ENCODE results near the gene MAP4K3.

- TF ChIP-seq, protein P1, sequence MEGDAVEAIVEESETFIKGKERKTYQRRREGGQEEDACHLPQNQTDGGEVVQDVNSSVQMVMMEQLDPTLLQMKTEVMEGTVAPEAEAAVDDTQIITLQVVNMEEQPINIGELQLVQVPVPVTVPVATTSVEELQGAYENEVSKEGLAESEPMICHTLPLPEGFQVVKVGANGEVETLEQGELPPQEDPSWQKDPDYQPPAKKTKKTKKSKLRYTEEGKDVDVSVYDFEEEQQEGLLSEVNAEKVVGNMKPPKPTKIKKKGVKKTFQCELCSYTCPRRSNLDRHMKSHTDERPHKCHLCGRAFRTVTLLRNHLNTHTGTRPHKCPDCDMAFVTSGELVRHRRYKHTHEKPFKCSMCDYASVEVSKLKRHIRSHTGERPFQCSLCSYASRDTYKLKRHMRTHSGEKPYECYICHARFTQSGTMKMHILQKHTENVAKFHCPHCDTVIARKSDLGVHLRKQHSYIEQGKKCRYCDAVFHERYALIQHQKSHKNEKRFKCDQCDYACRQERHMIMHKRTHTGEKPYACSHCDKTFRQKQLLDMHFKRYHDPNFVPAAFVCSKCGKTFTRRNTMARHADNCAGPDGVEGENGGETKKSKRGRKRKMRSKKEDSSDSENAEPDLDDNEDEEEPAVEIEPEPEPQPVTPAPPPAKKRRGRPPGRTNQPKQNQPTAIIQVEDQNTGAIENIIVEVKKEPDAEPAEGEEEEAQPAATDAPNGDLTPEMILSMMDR (IDR thresholded peaks at IDR 0.05): no peak
- no peak for TF ChIP-seq POLR2AphosphoS5 (IDR thresholded peaks at IDR 0.05)
Measured at GRCh38 chr2:39464864-39465263, 27.8 kb upstream of the MAP4K3 start.
